GM18505 (cell line): Measurements from ENCODE around the gene HLA-DOA.

ENCODE experiments used
- ATAC-seq: cut with Tn5 transposase; IDR thresholded peaks from one replicate; pipeline ENCODE4 v1.9.1; 2021; ENCODE audit not compliant: unreplicated experiment
- POLR2A ChIP-seq: IDR thresholded peaks from 4 replicates; pipeline ENCODE4 v1.6.1; 2011; ENCODE audit warnings: borderline replicate concordance; ENCODE audit not compliant: insufficient read depth, insufficient read length; ENCODE audit errors: extremely low read depth

HLA-DOA gene

DNA sequence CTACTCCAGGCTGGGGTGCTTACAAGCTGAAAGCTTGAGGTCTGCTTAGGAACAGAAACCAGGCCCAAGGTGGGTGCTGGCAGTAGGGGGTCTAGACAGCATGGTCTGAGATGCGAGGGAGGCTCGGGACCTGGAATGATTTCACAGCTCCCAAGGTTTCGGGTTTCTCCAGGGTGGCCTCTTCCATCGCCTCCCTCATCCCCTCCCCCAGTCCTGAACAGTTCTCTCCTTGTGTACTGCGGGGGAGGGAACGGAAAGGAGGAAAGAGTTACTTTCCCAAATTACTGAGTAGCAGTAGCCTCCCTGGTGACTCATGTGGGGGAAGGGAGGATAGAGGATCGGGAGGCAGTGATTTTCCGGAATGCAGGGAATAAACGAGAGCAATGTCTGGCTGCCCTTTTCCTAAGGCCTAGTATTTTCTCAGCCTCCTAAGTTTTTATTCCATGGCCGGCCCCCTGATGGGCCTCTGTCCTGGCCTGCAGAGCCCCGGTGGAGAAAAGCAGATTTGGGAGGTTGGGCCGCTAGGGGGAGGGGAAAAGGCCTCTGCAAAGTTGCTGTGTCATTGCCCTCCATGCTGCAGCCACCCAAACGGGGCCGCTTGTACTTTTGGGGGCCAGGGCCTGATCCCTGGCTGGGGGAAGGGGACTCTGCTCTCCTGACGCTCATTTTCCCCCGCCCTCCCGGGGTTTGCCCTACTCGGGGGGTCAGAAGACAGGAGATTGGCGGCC, 39.5 kb downstream of the HLA-DOA start:
- no peak for ATAC-seq

GRCh38 chr6:32968867-32969684, 40.3 kb downstream of the HLA-DOA start:
- ATAC-seq = no peak
- TF ChIP-seq POLR2A = no peak

More for the DNA sequence above, 39.5 kb downstream of the HLA-DOA start:
- no peak for TF ChIP-seq POLR2A

- peak; percentile 81 for TF ChIP-seq POLR2A
- peak; percentile 28 for ATAC-seq
Observed at GRCh38 chr6:32968093-32968866, 41.1 kb downstream of the HLA-DOA start, which contains the start of gene BRD2. Gene BRD2 (plus strand): TSS chr6:32968594. CDS start chr6:32972899, 4,305 bp downstream.

DNA sequence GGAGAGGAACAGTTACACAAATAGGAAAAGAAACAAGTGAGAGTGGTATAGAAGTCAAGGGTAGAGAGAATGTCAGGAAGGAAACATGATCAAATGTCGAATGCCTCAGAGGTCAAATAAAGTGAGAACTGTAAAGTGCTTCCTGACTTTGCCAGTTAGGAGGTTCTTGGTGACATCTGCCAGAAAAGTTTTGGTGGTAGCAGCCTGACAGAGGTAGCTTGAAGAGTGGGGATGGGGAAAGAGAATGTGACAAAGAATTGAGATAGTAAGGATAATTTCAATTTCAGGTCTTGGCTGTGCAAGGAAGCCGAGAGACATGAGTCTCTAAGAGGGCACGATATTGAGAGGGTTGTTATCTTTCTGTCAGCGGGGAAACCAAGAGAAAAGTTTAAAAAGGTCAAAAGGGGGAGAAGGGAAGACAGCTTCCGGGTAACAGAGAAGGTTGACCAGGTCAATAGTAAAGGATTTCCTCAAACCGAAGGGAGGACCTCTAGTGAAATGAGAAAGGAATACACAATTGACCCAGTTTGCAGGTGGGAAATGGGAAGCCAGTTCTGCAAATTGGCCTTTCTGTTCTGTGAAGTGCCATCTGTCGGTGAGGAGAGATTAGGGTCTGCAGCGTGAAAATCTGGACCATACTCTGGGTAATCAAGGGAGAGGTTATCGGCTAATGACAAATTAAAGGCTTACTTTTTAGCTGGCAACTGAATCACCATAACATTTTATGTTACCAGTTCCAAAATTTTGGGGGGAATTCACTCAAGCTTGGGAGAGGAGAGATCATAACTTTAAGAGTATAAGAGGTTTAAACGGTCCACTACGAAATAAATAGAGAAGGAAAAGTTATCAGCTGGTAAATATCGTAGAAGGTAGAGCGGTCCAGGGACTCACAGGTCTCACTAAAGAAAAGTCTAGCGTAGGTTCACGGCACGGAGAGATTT, 42.0 kb downstream of the HLA-DOA start:
- ATAC-seq = no peak
- peak; percentile 18 for TF ChIP-seq POLR2A

- ATAC-seq = no peak
Observed at GRCh38 chr6:32964776-32965175, 44.6 kb downstream of the HLA-DOA start.

DNA sequence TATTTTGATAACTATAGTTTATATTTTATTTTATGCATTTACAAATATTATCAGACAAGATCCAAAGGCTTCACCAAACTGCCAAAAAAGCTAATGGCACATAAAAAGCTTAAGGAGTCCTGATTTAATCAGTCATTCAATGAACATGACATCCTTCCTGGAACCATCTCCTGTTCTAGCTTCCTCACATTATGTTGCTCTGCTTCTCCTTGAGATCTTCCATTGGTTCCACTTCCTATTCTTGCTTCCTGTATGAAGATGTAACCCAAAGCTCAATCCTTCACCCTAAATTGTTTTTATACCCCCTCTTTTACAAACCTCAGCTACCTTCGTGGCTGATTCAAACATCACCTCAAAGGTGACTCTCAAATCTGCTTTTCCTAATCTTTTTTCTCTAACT, 45.5 kb downstream of the HLA-DOA start:
- ATAC-seq = no peak
- TF ChIP-seq POLR2A = no peak

More at GRCh38 chr6:32964776-32965175, 44.6 kb downstream of the HLA-DOA start:
- TF ChIP-seq POLR2A = no peak

- TF ChIP-seq POLR2A = no peak
Observed at GRCh38 chr6:32962213-32962826, 47.1 kb downstream of the HLA-DOA start.

GRCh38 chr6:32960563-32960962, 48.8 kb downstream of the HLA-DOA start:
- TF ChIP-seq POLR2A = no peak
- ATAC-seq = no peak

More at GRCh38 chr6:32962213-32962826, 47.1 kb downstream of the HLA-DOA start:
- no peak for ATAC-seq

GRCh38 chr6:32956176-32956575, 53.2 kb downstream of the HLA-DOA start:
- TF ChIP-seq POLR2A = no peak
- ATAC-seq = no peak

GRCh38 chr6:32954986-32955802, 54.2 kb downstream of the HLA-DOA start:
- no peak for TF ChIP-seq POLR2A
- no peak for ATAC-seq

DNA sequence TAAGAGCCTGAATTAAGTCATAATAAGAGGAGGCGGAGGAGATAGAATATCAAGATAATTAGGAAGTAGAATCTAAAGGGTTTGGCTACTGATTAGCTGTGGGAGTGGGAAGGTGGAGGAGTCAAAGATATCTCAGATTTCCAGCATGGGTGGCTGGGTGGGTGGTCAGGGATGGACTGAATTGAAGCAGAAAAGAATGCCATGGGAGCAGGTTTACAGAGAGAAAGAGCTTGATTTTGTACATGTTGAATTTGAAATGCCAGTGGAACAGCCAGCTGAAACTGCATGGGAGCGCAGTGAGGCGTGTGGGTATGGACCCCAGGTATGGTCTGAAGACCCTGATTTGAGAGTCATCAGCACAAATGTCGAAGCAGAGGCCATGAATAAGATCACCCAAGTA, 55.1 kb downstream of the HLA-DOA start:
- TF ChIP-seq POLR2A = no peak
- no peak for ATAC-seq
